ENCODE data around the gene LIPI.

The LIPI gene

DNA sequence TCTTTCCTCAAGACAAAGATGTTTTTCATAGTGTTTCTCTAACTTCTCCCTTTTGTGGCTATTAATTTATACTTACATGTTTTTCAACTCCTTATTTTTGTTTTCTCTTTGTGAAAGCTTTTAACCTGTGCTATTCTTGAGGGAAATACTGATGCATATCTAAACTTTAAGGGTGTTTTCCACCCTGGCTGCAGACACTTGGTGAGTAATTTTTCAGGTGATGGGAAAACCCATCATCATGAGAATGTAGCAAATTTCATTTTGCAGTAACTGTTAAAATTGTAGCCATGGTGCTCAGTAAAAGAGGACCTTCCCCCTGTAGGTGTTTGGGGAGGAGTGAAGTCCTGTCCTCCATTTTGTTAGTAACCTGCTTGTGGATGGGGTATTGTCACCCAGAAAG is 124.2 kb downstream of the LIPI start:
- no peak for FAIRE-seq
- no peak for DNase-seq (ENCODE audit: insufficient read length, low spot score)

DNA sequence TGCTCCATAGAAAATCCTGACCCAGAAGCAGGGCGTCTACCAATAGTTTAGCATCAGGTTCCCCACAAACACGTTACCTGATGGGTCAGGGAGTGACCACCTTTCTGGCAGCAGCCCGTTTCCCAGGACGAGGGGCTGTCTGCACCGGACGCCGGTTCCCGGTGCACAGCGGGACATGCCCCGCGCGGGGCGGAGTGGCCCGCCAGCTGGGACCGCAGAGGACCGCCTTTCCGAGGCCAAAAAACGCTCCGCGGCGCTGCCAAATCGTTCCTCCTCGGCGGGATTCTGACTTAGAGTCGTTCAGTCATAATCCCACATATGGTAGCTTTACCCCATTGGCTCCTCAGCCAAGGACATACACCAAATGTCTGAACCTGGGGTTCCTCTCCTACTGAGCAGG is 126.1 kb downstream of the LIPI start:
- no peak for FAIRE-seq
- DNase-seq (ENCODE audit: insufficient read length, low spot score): no peak
- TF ChIP-seq, protein P1, sequence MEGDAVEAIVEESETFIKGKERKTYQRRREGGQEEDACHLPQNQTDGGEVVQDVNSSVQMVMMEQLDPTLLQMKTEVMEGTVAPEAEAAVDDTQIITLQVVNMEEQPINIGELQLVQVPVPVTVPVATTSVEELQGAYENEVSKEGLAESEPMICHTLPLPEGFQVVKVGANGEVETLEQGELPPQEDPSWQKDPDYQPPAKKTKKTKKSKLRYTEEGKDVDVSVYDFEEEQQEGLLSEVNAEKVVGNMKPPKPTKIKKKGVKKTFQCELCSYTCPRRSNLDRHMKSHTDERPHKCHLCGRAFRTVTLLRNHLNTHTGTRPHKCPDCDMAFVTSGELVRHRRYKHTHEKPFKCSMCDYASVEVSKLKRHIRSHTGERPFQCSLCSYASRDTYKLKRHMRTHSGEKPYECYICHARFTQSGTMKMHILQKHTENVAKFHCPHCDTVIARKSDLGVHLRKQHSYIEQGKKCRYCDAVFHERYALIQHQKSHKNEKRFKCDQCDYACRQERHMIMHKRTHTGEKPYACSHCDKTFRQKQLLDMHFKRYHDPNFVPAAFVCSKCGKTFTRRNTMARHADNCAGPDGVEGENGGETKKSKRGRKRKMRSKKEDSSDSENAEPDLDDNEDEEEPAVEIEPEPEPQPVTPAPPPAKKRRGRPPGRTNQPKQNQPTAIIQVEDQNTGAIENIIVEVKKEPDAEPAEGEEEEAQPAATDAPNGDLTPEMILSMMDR (IDR thresholded peaks at IDR 0.05; ENCODE audit: insufficient read depth, missing control alignments): no peak

More for the DNA sequence above, 124.2 kb downstream of the LIPI start:
- TF ChIP-seq, protein P1 (IDR thresholded peaks at IDR 0.05; ENCODE audit: insufficient read depth, missing control alignments): no peak

DNA sequence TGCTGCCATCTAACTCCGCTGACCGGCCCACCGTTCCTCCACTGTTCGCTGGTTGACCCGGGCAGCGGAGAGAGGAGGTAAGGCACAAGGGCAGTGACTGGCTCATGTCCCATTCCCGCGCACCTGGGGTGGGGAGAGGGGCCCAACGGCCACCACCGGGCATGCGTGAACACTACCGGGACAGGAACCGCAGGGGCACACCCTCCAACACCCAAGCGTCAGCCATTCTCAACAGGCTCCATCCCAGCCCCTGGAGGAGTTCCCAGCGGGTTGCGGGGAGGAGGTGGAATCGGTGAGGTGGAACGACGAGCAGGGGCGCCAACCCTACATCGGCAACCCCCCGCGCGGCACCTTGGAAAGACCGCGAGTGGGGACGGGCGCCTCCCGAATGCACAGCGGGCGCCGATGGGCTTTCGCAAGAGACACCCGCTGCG is 126.7 kb downstream of the LIPI start:
- TF ChIP-seq, protein P1 (IDR thresholded peaks at IDR 0.05; ENCODE audit: insufficient read depth, missing control alignments): no peak
- DNase-seq (ENCODE audit: insufficient read length, low spot score) (no peak), FAIRE-seq (no peak)

DNA sequence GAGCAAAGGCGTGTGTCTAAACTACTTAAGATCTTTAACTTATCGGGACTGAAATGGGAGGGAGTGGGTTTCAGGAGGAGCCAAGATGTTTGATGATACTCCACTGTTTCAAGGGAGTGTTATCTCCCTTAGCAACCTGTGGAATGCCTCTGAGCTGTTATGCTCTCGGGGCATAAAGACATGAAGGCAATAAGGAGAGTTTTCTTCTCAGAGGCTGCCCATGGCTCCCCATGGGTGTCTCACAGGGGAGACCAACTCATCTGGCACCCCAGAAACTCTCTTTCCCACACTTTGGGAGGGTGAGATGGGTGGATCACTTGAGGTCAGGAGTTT is 130.0 kb downstream of the LIPI start:
- FAIRE-seq (no peak), DNase-seq (ENCODE audit: insufficient read length, low spot score) (no peak)
- TF ChIP-seq, protein P1 (IDR thresholded peaks at IDR 0.05; ENCODE audit: insufficient read depth, missing control alignments): no peak

DNA sequence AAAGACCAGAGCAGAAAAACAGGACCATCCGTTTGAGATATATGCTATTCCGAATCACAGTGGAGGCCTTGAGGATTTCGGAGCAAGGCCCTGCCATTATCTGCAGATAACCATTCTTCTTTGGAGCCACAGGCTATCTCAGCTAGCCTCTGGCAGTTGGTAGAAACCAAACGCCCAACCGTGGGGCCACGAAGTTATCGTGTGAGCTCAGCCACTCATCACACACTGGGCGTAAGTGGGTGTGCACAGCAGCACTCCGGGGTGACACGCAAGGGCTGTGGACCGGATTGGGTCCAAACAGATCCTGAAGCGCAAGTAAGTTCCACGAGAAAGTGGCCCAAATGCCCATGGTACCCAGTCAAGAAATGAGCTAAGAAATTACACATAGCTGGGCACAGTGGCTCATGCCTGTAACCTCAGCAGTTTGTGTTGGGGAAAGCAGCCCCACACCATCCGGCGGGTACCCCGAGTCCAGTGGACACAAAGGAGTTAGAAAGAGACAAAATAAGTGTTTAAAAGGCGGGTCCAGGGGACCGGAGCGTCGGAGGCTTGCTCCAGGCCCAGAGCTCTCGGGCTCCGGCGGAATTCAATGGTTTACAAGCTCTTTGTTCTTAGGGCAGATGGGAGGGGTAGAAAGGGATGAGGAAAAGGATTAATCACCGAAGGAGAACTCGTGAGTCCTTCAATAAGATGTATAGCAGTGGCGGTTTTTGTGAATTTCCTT is 130.6 kb downstream of the LIPI start:
- DNase-seq (ENCODE audit: insufficient read length, low spot score) (no peak), FAIRE-seq (no peak)
- TF ChIP-seq, protein P1 (IDR thresholded peaks at IDR 0.05; ENCODE audit: insufficient read depth, missing control alignments): no peak

DNA sequence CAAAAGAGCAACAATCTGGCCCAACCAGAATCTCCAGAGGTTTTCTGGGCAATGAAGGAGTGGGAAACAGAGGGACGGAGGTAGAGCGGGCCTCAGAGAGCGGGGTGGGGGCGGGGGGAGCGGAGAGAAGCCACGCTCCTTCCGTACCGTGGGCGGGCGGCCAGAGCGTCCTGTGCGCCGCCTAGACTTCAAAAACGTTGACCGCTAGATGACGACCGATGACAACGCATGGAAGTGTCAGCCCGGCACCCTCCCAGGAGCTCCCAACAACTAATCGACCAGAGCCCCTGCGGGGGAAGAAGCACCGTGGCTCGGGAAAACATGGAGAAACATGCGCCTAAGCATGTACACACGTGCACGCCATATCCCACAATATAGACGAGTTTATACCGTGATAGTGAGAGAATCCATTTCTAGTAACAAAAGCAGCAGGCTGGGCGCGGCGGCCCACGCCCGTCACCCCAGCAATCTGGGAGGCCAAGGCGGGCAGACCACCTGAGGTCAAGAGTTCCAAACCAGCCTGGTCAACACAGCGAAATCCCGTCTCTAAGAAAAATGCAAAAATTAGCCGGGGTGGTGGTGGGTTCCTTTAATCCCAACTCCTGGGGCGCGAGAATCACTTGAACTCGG is 131.9 kb downstream of the LIPI start:
- no peak for DNase-seq (ENCODE audit: insufficient read length, low spot score)
- TF ChIP-seq, protein P1 (IDR thresholded peaks at IDR 0.05; ENCODE audit: insufficient read depth, missing control alignments): no peak
- FAIRE-seq: no peak

DNA sequence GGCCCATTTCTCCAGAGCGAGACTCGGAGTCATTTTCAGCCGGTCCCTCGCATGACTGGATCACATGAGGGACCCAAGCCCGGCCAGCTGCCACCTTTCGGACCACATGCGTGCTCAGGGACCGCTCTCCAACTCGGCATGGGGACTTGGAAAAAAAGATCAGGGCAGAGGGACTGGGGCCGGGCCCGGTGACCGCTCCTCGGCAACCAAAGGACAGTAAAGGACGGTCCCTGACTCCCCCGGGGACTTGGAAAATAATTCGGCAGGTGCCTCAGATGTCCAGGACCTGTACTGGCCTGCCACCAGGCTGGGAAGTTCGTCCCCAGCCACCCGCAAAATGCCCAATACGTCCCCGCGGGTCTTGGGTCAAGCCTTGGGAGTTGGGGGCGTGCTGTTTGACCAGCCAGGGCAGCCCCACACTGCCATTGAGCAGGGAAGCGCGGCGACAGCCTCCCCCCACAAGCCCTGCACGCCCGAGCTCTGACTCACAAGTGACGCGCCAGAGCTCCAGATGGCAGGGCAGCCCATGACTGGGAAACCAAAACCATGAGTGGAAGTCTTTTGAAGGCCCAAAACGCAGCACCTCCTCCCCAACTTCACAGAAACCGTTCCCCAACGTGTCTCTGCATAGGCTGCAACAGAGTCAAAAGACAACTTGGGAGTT is 134.5 kb downstream of the LIPI start:
- FAIRE-seq (no peak), DNase-seq (ENCODE audit: insufficient read length, low spot score) (no peak)

More for the DNA sequence above, 134.5 kb downstream of the LIPI start:
- TF ChIP-seq, protein P1 (IDR thresholded peaks at IDR 0.05; ENCODE audit: insufficient read depth, missing control alignments): no peak

Measured in D721Med (cell line).